Natural killer cell (primary cell): ENCODE results near the gene TERB1. TPM values are rescaled to one million over a fixed set of nuclear protein-coding genes. Genes with fewer than 3 reads are reported as not detected.

ENCODE experiments used
- ATAC-seq, 3 donors: fragments of 150-1000 bp in 2 of 3; fragments of 200-7000 bp in 1 of 3; cut with Tn5 transposase; 1 replicate in 1 of 3; 2 replicates in 2 of 3; pipeline ENCODE4 v1.10.0; 2021; ENCODE audit warnings: mild to moderate bottlenecking in 2 of 3, moderate library complexity in 2 of 3
- DNase-seq, 2 donors: peaks; one replicate each; pipeline versions ENCODE4 v3.0.0 to v3.0.0-alpha.2; 2013 to 2021; ENCODE audit warnings: mixed read lengths in 1 of 2
- H3K27ac ChIP-seq: one replicate; pipeline ENCODE4 v1.5.1; 2013; ENCODE audit warnings: mild to moderate bottlenecking, low read length
- H3K27me3 ChIP-seq: one replicate; pipeline ENCODE4 v1.6.1; 2013; ENCODE audit warnings: low read length; ENCODE audit not compliant: control insufficient read depth, insufficient read depth
- H3K36me3 ChIP-seq: one replicate; pipeline ENCODE4 v1.6.1; 2013; ENCODE audit warnings: low read length; ENCODE audit not compliant: control insufficient read depth, insufficient read depth
- H3K4me1 ChIP-seq: one replicate; pipeline ENCODE4 v1.6.1; 2013; ENCODE audit warnings: low read length; ENCODE audit not compliant: control insufficient read depth, insufficient read depth
- H3K4me3 ChIP-seq: one replicate; pipeline ENCODE4 v1.5.1; 2013; ENCODE audit warnings: low read length
- H3K9me3 ChIP-seq: one replicate; pipeline ENCODE4 v1.6.1; 2013; ENCODE audit warnings: low read length; ENCODE audit not compliant: control insufficient read depth, insufficient read depth
- H3K27ac Mint-ChIP-seq, 2 donors: one replicate each; pipeline ENCODE4 v1.8.0; 2022; ENCODE audit warnings: mild to moderate bottlenecking in 2 of 2, mixed read lengths in 2 of 2, moderate library complexity in 1 of 2
- H3K27me3 Mint-ChIP-seq, 2 donors: one replicate each; pipeline ENCODE4 v1.8.0; 2022; ENCODE audit warnings: low read depth in 2 of 2, mixed read lengths in 2 of 2
- H3K36me3 Mint-ChIP-seq: one replicate; pipeline ENCODE4 v1.8.0; 2022; ENCODE audit warnings: mixed read lengths
- H3K4me1 Mint-ChIP-seq, 2 donors: one replicate each; pipeline ENCODE4 v1.8.0; 2022; ENCODE audit warnings: mixed read lengths in 2 of 2
- H3K4me3 Mint-ChIP-seq: one replicate; pipeline ENCODE4 v1.8.0; 2022; ENCODE audit warnings: mild to moderate bottlenecking, moderate library complexity, mixed read lengths
- H3K9me3 Mint-ChIP-seq, 2 donors: one replicate each; pipeline ENCODE4 v1.8.0; 2022; ENCODE audit warnings: mixed read lengths in 2 of 2
- CTCF ChIP-seq: fragments of 200-600 bp; IDR thresholded peaks from one replicate; pipeline ENCODE4 v1.8.0; 2022; ENCODE audit warnings: antibody characterized with exemption
- WGBS: methylation state at CpG from one replicate; pipeline ENCODE4 v1.1.7; 2013; ENCODE audit warnings: missing lambda C conversion rate; ENCODE audit not compliant: insufficient coverage; 5-methylcytosine and 5-hydroxymethylcytosine counted together
- intact Hi-C: fragments of 100-400 bp; cut with micrococcal nuclease; formaldehyde crosslinking; loops from one replicate; pipeline ENCODE4 v1.14.2; 2022
- total RNA-seq, 4 donors: library from RNA; stranded (reverse); fragments of 120-200 nt in 1 of 4; gene quantifications; one replicate each; pipeline versions ENCODE4 v1.2.3 to v1.2.4, GENCODE V29; 2013 to 2022

TERB1 gene
- total RNA-seq, 3 donors from 2014 or later (not counting 1 experiment from before 2014, with no cell fraction given) = 0.33 to 1.0 (median 0.66) TPM

GRCh38 chr16:66842765-66843164 is 41.4 kb upstream of the TERB1 start:
- Mint-ChIP-seq H3K27ac (no peak overlapping the region), H3K9me3 (no peaks in the 10 kb centered on the region), H3K4me3 (no peak overlapping the region), H3K4me1 (peaks cover 0 to 11% of the 10 kb centered on the region in 2 donors), H3K36me3 (no peaks in the 10 kb centered on the region), H3K27me3 (peaks cover 8 to 37% of the 10 kb centered on the region in 2 donors)
- H3K27ac ChIP-seq = no peak overlapping the region
- H3K27me3 ChIP-seq = peaks cover 17% of the 10 kb centered on the region
- no peak for TF ChIP-seq CTCF
- no peak overlapping the region for H3K4me3 ChIP-seq
- 90% methylated on average over 7 of the region's 7 CpGs for WGBS
- H3K36me3 ChIP-seq = no peaks in the 10 kb centered on the region
- H3K4me1 ChIP-seq = peaks cover 10% of the 10 kb centered on the region
- DNase-seq (no peak), ATAC-seq (no peak)
- intact Hi-C loops = no loop called here
- H3K9me3 ChIP-seq = no peaks in the 10 kb centered on the region

- Histone ChIP-seq H3K4me3 (no peak overlapping the region), H3K27me3 (peaks cover 17% of the 10 kb centered on the region), H3K36me3 (no peaks in the 10 kb centered on the region), H3K27ac (no peak overlapping the region), H3K9me3 (no peaks in the 10 kb centered on the region), H3K4me1 (peaks cover 10% of the 10 kb centered on the region)
- Mint-ChIP-seq H3K4me1 (peaks cover 0 to 11% of the 10 kb centered on the region in 2 donors), H3K27ac (no peak overlapping the region), H3K36me3 (no peaks in the 10 kb centered on the region), H3K9me3 (no peaks in the 10 kb centered on the region), H3K4me3 (no peak overlapping the region), H3K27me3 (peaks cover 8 to 37% of the 10 kb centered on the region in 2 donors)
- no peak for TF ChIP-seq CTCF
- ATAC-seq (no peak), DNase-seq (no peak)
- intact Hi-C loops = no loop called here
- 92% methylated on average over 4 of the region's 4 CpGs for WGBS
Measured at GRCh38 chr16:66841366-66841765, 40.0 kb upstream of the TERB1 start.

- Histone ChIP-seq H3K9me3 (no peaks in the 10 kb centered on the region), H3K36me3 (no peaks in the 10 kb centered on the region), H3K4me1 (peaks cover 10% of the 10 kb centered on the region), H3K27ac (no peak overlapping the region), H3K4me3 (no peak overlapping the region), H3K27me3 (peaks cover 14% of the 10 kb centered on the region)
- Mint-ChIP-seq H3K9me3 (no peaks in the 10 kb centered on the region), H3K4me3 (no peak overlapping the region), H3K4me1 (peaks cover 0 to 11% of the 10 kb centered on the region in 2 donors), H3K36me3 (no peaks in the 10 kb centered on the region), H3K27me3 (peaks cover 8 to 34% of the 10 kb centered on the region in 2 donors), H3K27ac (no peak overlapping the region)
- TF ChIP-seq CTCF = no peak
- DNase-seq (no peak), ATAC-seq (no peak)
- intact Hi-C loops = no loop called here
- WGBS = 81% methylated on average over 2 of the region's 3 CpGs
Measured at GRCh38 chr16:66840883-66841282, 39.5 kb upstream of the TERB1 start.

GRCh38 chr16:66834746-66835145 is 33.4 kb upstream of the TERB1 start:
- 93% methylated on average over 4 of the region's 5 CpGs for WGBS
- Histone ChIP-seq H3K4me3 (no peak overlapping the region), H3K9me3 (no peaks in the 10 kb centered on the region), H3K27ac (no peak overlapping the region), H3K27me3 (no peaks in the 10 kb centered on the region), H3K4me1 (peaks cover 11% of the 10 kb centered on the region), H3K36me3 (no peaks in the 10 kb centered on the region)
- Mint-ChIP-seq H3K4me1 (no peaks in the 10 kb centered on the region), H3K27me3 (peaks cover 0 to 3% of the 10 kb centered on the region in 2 donors), H3K4me3 (no peak overlapping the region), H3K9me3 (no peaks in the 10 kb centered on the region), H3K27ac (no peak overlapping the region), H3K36me3 (no peaks in the 10 kb centered on the region)
- intact Hi-C loops = no loop called here
- TF ChIP-seq CTCF = no peak
- DNase-seq = no peak
- no peak for ATAC-seq
